Esophagus (tissue), 2 donors: ENCODE results near the gene HOXC11. TPM values are rescaled to one million over a fixed set of nuclear protein-coding genes. Genes with fewer than 3 reads are reported as not detected.

Experiments
- H3K27ac ChIP-seq, 2 donors: one replicate each; pipeline ENCODE4 v1.5.1; 2013; ENCODE audit warnings: low read depth in 2 of 2, mild to moderate bottlenecking in 2 of 2, inconsistent platforms in 1 of 2, low read length in 1 of 2, moderate library complexity in 1 of 2
- H3K27me3 ChIP-seq, 2 donors: one replicate each; pipeline ENCODE4 v1.6.1; 2013; ENCODE audit warnings: low read length in 2 of 2, control low read depth in 1 of 2, mild to moderate bottlenecking in 1 of 2; ENCODE audit not compliant: insufficient read depth in 2 of 2, control insufficient read depth in 1 of 2
- H3K36me3 ChIP-seq, 2 donors: one replicate each; pipeline ENCODE4 v1.6.1; 2013; ENCODE audit warnings: low read length in 1 of 2; ENCODE audit not compliant: control insufficient read depth in 2 of 2, insufficient read depth in 2 of 2
- H3K4me1 ChIP-seq, 2 donors: one replicate each; pipeline ENCODE4 v1.6.1; 2013; ENCODE audit warnings: low read length in 1 of 2; ENCODE audit not compliant: control insufficient read depth in 2 of 2, insufficient read depth in 2 of 2
- H3K4me3 ChIP-seq, 2 donors: one replicate each; pipeline ENCODE4 v1.5.1; 2013; ENCODE audit warnings: low read length in 2 of 2, mild to moderate bottlenecking in 2 of 2, low read depth in 1 of 2, moderate library complexity in 1 of 2
- H3K9me3 ChIP-seq, 2 donors: one replicate each; pipeline ENCODE4 v1.6.1; 2013; ENCODE audit warnings: mild to moderate bottlenecking in 2 of 2, low read depth in 1 of 2, low read length in 1 of 2, moderate library complexity in 1 of 2; ENCODE audit not compliant: control insufficient read depth in 2 of 2, insufficient read depth in 1 of 2
- WGBS, 2 donors: extraction: QIAGEN DNeasy Blood & Tissue Kit; methylation state at CpG; one replicate each; pipeline ENCODE4 v1.1.7; 2013; 5-methylcytosine and 5-hydroxymethylcytosine counted together
- polyA plus RNA-seq, 2 donors: library from polyadenylated mRNA; stranded (reverse); fragments of 200-250 nt; gene quantifications; one replicate each; pipeline ENCODE4 v1.2.3, GENCODE V29; 2013
- donor health status: healthy with polysubstance abuse.
- donor health status: Bipolar disorder and iron deficiency.

Gene HOXC11
- polyA plus RNA-seq, 2 donors, result not detected

DNA sequence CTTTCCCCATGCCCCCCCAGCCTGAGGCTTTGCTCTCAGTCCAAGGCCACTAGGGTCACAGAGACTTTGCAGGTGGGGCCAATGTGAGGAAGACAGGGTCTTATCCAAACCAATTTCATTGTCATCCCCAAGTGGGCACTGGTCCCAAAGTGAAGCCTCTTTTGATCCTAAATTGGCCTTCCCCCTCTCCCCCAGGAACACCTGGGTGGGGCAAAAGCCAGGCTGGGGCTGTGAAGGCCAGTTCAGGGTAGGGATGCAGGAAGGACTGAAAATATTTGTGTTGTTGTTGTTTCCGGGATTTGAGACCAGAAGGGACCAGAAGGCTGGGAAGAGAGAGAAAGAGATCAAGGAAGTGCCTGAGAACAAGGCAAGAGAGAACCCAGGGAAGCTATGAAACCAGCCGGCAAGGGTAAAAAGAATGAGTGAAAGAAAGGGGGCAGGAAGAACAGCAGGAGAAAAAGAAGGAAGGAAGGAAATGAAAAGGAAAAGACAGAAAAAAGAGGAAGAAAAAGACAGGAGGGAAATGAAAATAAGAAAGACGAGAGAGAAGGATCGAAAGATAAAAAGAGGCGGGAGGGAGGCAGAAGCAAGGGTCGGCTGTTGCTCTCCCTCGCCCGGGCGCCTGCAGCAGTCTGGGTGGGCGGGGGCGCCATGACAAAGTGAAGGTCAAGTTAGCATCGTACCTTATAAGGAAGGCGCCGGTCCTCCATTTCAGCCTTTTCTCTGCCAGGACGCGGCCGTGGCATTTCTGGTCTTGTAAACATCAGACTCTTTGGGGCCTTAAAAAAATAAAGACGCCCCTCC, 7.4 kb upstream of the HOXC11 start:
- WGBS, 2 donors, result 4 to 6% methylated on average over 18 of the region's 18 CpGs
- Histone ChIP-seq H3K27ac (no peak overlapping the region), H3K4me1 (peaks cover 3 to 6% of the 10 kb centered on the region in 2 donors), H3K9me3 (no peaks in the 10 kb centered on the region), H3K36me3 (no peaks in the 10 kb centered on the region), H3K4me3 (no peak overlapping the region), H3K27me3 (peaks cover 28 to 44% of the 10 kb centered on the region in 2 donors)

DNA sequence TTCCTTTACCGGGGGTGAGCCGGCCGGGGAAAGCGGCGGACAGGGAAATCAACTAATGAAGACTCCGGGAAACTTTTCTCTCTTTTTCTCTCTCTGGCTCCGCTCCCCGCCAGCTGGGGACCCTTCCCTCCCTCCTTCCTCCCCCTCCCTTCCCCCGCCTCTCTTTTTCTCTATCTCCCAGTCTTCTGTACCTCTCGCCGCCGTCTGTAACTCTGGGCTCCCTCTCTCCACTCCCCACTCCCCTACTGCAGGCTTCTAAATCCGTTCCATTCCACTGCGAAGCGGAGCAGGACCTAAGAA, 6.9 kb upstream of the HOXC11 start:
- Histone ChIP-seq H3K27ac (no peak overlapping the region), H3K36me3 (no peaks in the 10 kb centered on the region), H3K4me1 (peaks cover 3 to 4% of the 10 kb centered on the region in 2 donors), H3K27me3 (peaks cover 26 to 40% of the 10 kb centered on the region in 2 donors), H3K4me3 (no peak overlapping the region), H3K9me3 (no peaks in the 10 kb centered on the region)
- WGBS, 2 donors, result 13 to 14% methylated on average over 15 of the region's 15 CpGs

- WGBS, 2 donors, result 18 to 22% methylated on average over 36 of the region's 36 CpGs
- Histone ChIP-seq H3K9me3 (no peaks in the 10 kb centered on the region), H3K4me1 (peaks cover 0 to 3% of the 10 kb centered on the region in 2 donors), H3K4me3 (no peak overlapping the region), H3K36me3 (no peaks in the 10 kb centered on the region), H3K27ac (no peak overlapping the region), H3K27me3 (peaks cover 22 to 38% of the 10 kb centered on the region in 2 donors)
Measured at GRCh38 chr12:53966385-53967133, 6.4 kb upstream of the HOXC11 start.

DNA sequence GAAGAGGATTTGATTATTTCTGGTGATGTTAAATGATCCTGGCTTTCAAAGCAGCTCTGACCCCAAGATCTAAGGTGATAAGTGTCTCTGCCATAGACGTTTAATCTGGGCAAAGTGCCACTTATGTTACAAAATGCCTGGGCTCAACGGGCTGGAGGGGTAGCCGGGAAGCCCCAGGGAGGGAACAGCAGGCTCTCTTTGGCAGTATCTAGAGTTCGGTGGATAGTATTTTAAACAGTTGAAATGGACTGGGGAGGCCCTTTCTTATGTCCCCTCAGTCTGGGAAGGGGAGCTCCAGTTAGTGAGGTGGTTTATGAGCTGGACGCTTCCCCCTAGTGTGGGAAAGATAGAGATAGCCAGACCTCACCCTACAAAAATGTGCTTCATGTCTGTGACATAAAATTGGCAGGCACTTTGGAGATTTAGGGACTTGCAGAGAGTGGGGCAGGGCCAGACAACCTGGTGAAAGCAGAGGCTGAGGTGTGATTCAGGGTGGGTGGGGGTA, 5.5 kb upstream of the HOXC11 start:
- Histone ChIP-seq H3K27me3 (peaks cover 17 to 34% of the 10 kb centered on the region in 2 donors), H3K36me3 (no peaks in the 10 kb centered on the region), H3K9me3 (no peaks in the 10 kb centered on the region), H3K4me3 (no peak overlapping the region), H3K27ac (no peak overlapping the region), H3K4me1 (peaks cover 0 to 3% of the 10 kb centered on the region in 2 donors)
- 12 to 27% methylated on average over 5 of the region's 5 CpGs for WGBS, 2 donors

GRCh38 chr12:53968214-53969127, 4.5 kb upstream of the HOXC11 start:
- Histone ChIP-seq H3K27me3 (peaks cover 18 to 38% of the 10 kb centered on the region in 2 donors), H3K36me3 (no peaks in the 10 kb centered on the region), H3K4me3 (no peak overlapping the region), H3K9me3 (peaks cover 0 to 3% of the 10 kb centered on the region in 2 donors), H3K4me1 (peaks cover 3 to 6% of the 10 kb centered on the region in 2 donors), H3K27ac (no peak overlapping the region)
- whole genome bisulfite sequencing, 2 donors, result 24 to 38% methylated on average over 24 of the region's 24 CpGs

GRCh38 chr12:53969588-53970259, 3.2 kb upstream of the HOXC11 start:
- Histone ChIP-seq H3K9me3 (peaks cover 0 to 3% of the 10 kb centered on the region in 2 donors), H3K4me3 (no peak overlapping the region), H3K27me3 (peaks cover 18 to 47% of the 10 kb centered on the region in 2 donors), H3K27ac (no peak overlapping the region), H3K4me1 (peaks cover 6 to 10% of the 10 kb centered on the region in 2 donors), H3K36me3 (no peaks in the 10 kb centered on the region)
- WGBS, 2 donors, result 18 to 28% methylated on average over 12 of the region's 12 CpGs

DNA sequence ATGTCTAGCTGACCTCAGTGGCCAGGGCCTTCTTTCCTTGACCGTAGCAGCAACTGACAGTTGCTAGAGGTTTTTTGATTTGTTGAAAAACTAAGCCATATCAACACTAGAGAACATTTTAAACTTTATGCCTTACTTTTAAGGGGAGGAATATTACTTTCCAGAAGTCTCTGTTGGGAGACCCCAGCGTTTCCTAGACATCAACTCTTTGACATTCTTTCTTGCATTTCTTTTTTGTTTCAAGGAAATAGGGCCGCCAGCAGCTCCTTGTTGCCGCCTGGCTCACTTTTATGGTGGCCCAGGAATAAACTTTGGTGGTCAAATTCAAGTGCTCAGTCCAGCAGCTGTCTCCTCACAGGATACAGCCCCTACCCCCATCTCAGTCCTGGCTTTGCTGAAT, 2.5 kb upstream of the HOXC11 start:
- H3K27me3 ChIP-seq, result peaks cover 14 to 48% of the 10 kb centered on the region in 2 donors
- peaks cover 6 to 9% of the 10 kb centered on the region in 2 donors for H3K4me1 ChIP-seq
- H3K27ac ChIP-seq, result no peak overlapping the region
- no peak overlapping the region for H3K4me3 ChIP-seq
- 21 to 36% methylated on average over 4 of the region's 4 CpGs for WGBS, 2 donors
- no peaks in the 10 kb centered on the region for H3K36me3 ChIP-seq
- peaks cover 0 to 3% of the 10 kb centered on the region in 2 donors for H3K9me3 ChIP-seq

DNA sequence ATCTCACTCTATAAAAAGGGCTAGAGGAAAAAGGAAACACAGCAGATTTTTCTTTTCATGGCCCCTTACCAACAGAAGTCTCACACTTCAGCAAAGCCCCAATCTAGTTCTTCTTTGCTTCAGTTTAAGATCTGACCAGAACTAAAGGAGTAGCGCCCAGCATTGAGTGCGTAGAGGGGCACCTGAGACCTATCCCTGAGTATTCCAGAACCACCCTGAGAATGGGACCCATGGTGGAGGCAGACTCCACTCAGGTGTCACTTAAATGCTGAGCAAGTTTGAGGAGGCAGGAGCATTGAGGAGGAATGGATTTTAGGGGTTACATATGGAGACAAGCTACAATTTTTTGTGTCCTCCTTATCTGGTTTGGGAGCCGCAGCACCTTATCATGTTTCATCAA, 1.8 kb upstream of the HOXC11 start:
- Histone ChIP-seq H3K4me1 (peaks cover 6 to 9% of the 10 kb centered on the region in 2 donors), H3K4me3 (no peak overlapping the region), H3K27ac (no peak overlapping the region), H3K27me3 (peaks cover 14 to 43% of the 10 kb centered on the region in 2 donors), H3K36me3 (no peaks in the 10 kb centered on the region), H3K9me3 (peaks cover 0 to 3% of the 10 kb centered on the region in 2 donors)
- WGBS, 2 donors, result 69 to 72% methylated on average over 3 of the region's 3 CpGs
